Peyer's patch (tissue), 4 donors: ENCODE data around the gene FLRT1. TPM values are rescaled to one million over a fixed set of nuclear protein-coding genes. Genes with fewer than 3 reads are reported as not detected.
A peak's percentile ranks its signal among the peaks of the same experiment; 100 is the strongest.

Experiments
- DNase-seq, 3 donors: peaks; one replicate each; pipeline ENCODE4 v3.0.0-alpha.2; 2017 to 2019
- H3K27ac ChIP-seq, 4 donors: fragments of 200-600 bp; sonication (generic); one replicate each; pipeline ENCODE4 v1.5.1; 2016 to 2019
- H3K27me3 ChIP-seq, 2 donors: fragments of 200-600 bp; sonication (generic); one replicate each; pipeline ENCODE4 v1.5.1; 2019
- H3K36me3 ChIP-seq, 3 donors: fragments of 200-600 bp; sonication (generic); one replicate each; pipeline ENCODE4 v1.5.1; 2016 to 2019
- H3K4me1 ChIP-seq, 4 donors: fragments of 200-600 bp; sonication (generic); one replicate each; pipeline ENCODE4 v1.5.1; 2016 to 2019
- H3K4me3 ChIP-seq, 4 donors: fragments of 200-600 bp; sonication (generic); 1 replicate in 3 of 4; 2 replicates in 1 of 4; pipeline ENCODE4 v1.5.1; 2016 to 2019; ENCODE audit warnings: mild to moderate bottlenecking in 1 of 4
- H3K9me3 ChIP-seq, 4 donors: fragments of 200-600 bp; sonication (generic); one replicate each; pipeline ENCODE4 v1.5.1; 2016 to 2019; ENCODE audit warnings: mild to moderate bottlenecking in 1 of 4
- CTCF ChIP-seq, 6 experiments: fragments of 450-650 bp in 4 of 6; fragments of 200-600 bp in 2 of 6; sonication (generic) in 1 of 6; IDR thresholded peaks; one replicate each; pipeline ENCODE4 v1.5.1; 2017 to 2019; ENCODE audit warnings: antibody characterized with exemption in 6 of 6, mild to moderate bottlenecking in 3 of 6, moderate library complexity in 1 of 6
- POLR2A ChIP-seq, 2 donors: fragments of 450-650 bp; IDR thresholded peaks; one replicate each; pipeline ENCODE4 v1.5.1; 2017; ENCODE audit warnings: antibody characterized with exemption in 2 of 2, mild to moderate bottlenecking in 2 of 2, moderate library complexity in 2 of 2
- total RNA-seq, 4 donors: library from RNA; depleted of rRNA; stranded (reverse); fragments of >200 nt; gene quantifications; one replicate each; pipeline ENCODE4 v1.1.0, GENCODE V29; 2016

Gene FLRT1
- total RNA-seq, 4 donors from 2014 or later, result 0.27 TPM; not detected in 3

GRCh38 chr11:64059339-64060140, 23.8 kb downstream of the FLRT1 start:
- Histone ChIP-seq H3K4me3 (no peak overlapping the region), H3K9me3 (no peaks in the 10 kb centered on the region), H3K27me3 (no peaks in the 10 kb centered on the region), H3K4me1 (peaks cover 0 to 11% (median 0%) of the 10 kb centered on the region in 4 donors), H3K36me3 (no peaks in the 10 kb centered on the region), H3K27ac (no peak overlapping the region)
- DNase-seq, result no peak
- TF ChIP-seq POLR2A (IDR thresholded peaks at IDR 0.05), result no peak
- TF ChIP-seq CTCF (IDR thresholded peaks at IDR 0.05), result no peak

GRCh38 chr11:64060263-64060860, 24.6 kb downstream of the FLRT1 start:
- H3K4me1 ChIP-seq, result peaks cover 0 to 11% (median 0%) of the 10 kb centered on the region in 4 donors
- H3K36me3 ChIP-seq, result no peaks in the 10 kb centered on the region
- H3K27me3 ChIP-seq, result no peaks in the 10 kb centered on the region
- TF ChIP-seq POLR2A (IDR thresholded peaks at IDR 0.05), result no peak
- TF ChIP-seq CTCF (IDR thresholded peaks at IDR 0.05), result no peak
- no peak overlapping the region for H3K27ac ChIP-seq
- no peaks in the 10 kb centered on the region for H3K9me3 ChIP-seq
- H3K4me3 ChIP-seq, result peak overlapping the region; percentile 14 to 48 (median 36)
- no peak for DNase-seq

- Histone ChIP-seq H3K36me3 (no peaks in the 10 kb centered on the region), H3K27me3 (no peaks in the 10 kb centered on the region), H3K27ac (no peak overlapping the region), H3K4me3 (peak overlapping the region; percentile 14 to 48 (median 36)), H3K4me1 (peaks cover 0 to 11% (median 0%) of the 10 kb centered on the region in 4 donors), H3K9me3 (no peaks in the 10 kb centered on the region)
- DNase-seq, result peak in 2 of 3 donors; percentile 41 to 54
- TF ChIP-seq POLR2A (IDR thresholded peaks at IDR 0.05) (no peak), CTCF (IDR thresholded peaks at IDR 0.05) (no peak)
These were observed 25.2 kb downstream of the FLRT1 start for GRCh38 chr11:64060861-64061444.

- Histone ChIP-seq H3K27me3 (no peaks in the 10 kb centered on the region), H3K9me3 (no peaks in the 10 kb centered on the region), H3K36me3 (no peaks in the 10 kb centered on the region), H3K4me3 (no peak overlapping the region), H3K4me1 (peaks cover 0 to 11% (median 0%) of the 10 kb centered on the region in 4 donors), H3K27ac (no peak overlapping the region)
- no peak for DNase-seq
- TF ChIP-seq POLR2A (IDR thresholded peaks at IDR 0.05), result no peak
- TF ChIP-seq CTCF (IDR thresholded peaks at IDR 0.05), result no peak
These were observed 26.7 kb downstream of the FLRT1 start for GRCh38 chr11:64062185-64063039.

- H3K4me1 ChIP-seq, result peaks cover 0 to 11% (median 0%) of the 10 kb centered on the region in 4 donors
- no peak overlapping the region for H3K27ac ChIP-seq
- H3K36me3 ChIP-seq, result no peaks in the 10 kb centered on the region
- H3K4me3 ChIP-seq, result no peak overlapping the region
- H3K9me3 ChIP-seq, result no peaks in the 10 kb centered on the region
- TF ChIP-seq POLR2A (IDR thresholded peaks at IDR 0.05) (no peak), CTCF (IDR thresholded peaks at IDR 0.05) (no peak)
- DNase-seq, result no peak
- no peaks in the 10 kb centered on the region for H3K27me3 ChIP-seq
These were observed 28.0 kb downstream of the FLRT1 start for GRCh38 chr11:64063777-64064176.
